Measurements from ENCODE around the gene VWC2. TPM values are rescaled to one million over a fixed set of nuclear protein-coding genes. Genes with fewer than 3 reads are reported as not detected.

The VWC2 gene
- total and polyA plus RNA-seq, 2 donors (not counting 1 experiment from before 2014, with no cell fraction given) = not detected

GRCh38 chr7:49783446-49783845, 10.0 kb downstream of the VWC2 start:
- Histone ChIP-seq H3K4me2 (ENCODE audit: extremely low read depth, insufficient read depth, low read length) (no peak overlapping the region), H3K9me3 (ENCODE audit: control insufficient read depth, insufficient read depth, low read depth, low read length) (no peaks in the 10 kb centered on the region), H3K4me3 (replicated peaks in 1 of 4; ENCODE audit: control extremely low read depth in 1 of 4, insufficient read depth in 1 of 4, low read depth in 3 of 4, low read length in 4 of 4) (no peak overlapping the region), H3K9ac (ENCODE audit: insufficient read depth, low read length) (no peak overlapping the region), H3K36me3 (ENCODE audit: control insufficient read depth, insufficient read depth, low read length) (no peaks in the 10 kb centered on the region), H4K20me1 (ENCODE audit: control insufficient read depth, extremely low read depth, insufficient read depth, low read length) (no peaks in the 10 kb centered on the region), H3K27me3 (ENCODE audit: control insufficient read depth, insufficient read depth, low read length) (no peaks in the 10 kb centered on the region), H3K4me1 (ENCODE audit: control insufficient read depth, extremely low read depth, insufficient read depth, low read length) (no peaks in the 10 kb centered on the region), H2AFZ (ENCODE audit: low read length) (no peak overlapping the region), H3K79me2 (ENCODE audit: control insufficient read depth, insufficient read depth, low read length) (no peaks in the 10 kb centered on the region), H3K27ac (ENCODE audit: insufficient read depth, low read length) (no peak overlapping the region)
- DNase-seq (ENCODE audit: low read depth in 2 of 2) = no peak
- TF ChIP-seq CTCF (conservative IDR thresholded peaks at IDR 0.05 in 1 of 2, IDR thresholded peaks at IDR 0.05 in 1 of 2; ENCODE audit: low read depth in 1 of 2, low read length in 2 of 2) = no peak
- no peak for TF ChIP-seq EZH2 (IDR thresholded peaks at IDR 0.05; ENCODE audit: low read length, missing control alignments)

- no peaks in the 10 kb centered on the region for H3K4me1 ChIP-seq (ENCODE audit: control insufficient read depth, extremely low read depth, insufficient read depth, low read length)
- H3K4me3 ChIP-seq (replicated peaks in 1 of 4; ENCODE audit: control extremely low read depth in 1 of 4, insufficient read depth in 1 of 4, low read depth in 3 of 4, low read length in 4 of 4) = no peak overlapping the region
Measured at GRCh38 chr7:49787980-49788379, 14.5 kb downstream of the VWC2 start.

GRCh38 chr7:49788455-49789059, 15.1 kb downstream of the VWC2 start:
- H3K4me3 ChIP-seq (replicated peaks in 1 of 4; ENCODE audit: control extremely low read depth in 1 of 4, insufficient read depth in 1 of 4, low read depth in 3 of 4, low read length in 4 of 4) = no peak overlapping the region
- H3K27ac ChIP-seq (ENCODE audit: insufficient read depth, low read length) = no peak overlapping the region

More at GRCh38 chr7:49787980-49788379, 14.5 kb downstream of the VWC2 start:
- DNase-seq (ENCODE audit: low read depth in 2 of 2) = no peak
- no peak overlapping the region for H2AFZ ChIP-seq (ENCODE audit: low read length)
- H3K27me3 ChIP-seq (ENCODE audit: control insufficient read depth, insufficient read depth, low read length) = no peaks in the 10 kb centered on the region
- no peaks in the 10 kb centered on the region for H3K9me3 ChIP-seq (ENCODE audit: control insufficient read depth, insufficient read depth, low read depth, low read length)
- H3K9ac ChIP-seq (ENCODE audit: insufficient read depth, low read length) = no peak overlapping the region
- no peaks in the 10 kb centered on the region for H4K20me1 ChIP-seq (ENCODE audit: control insufficient read depth, extremely low read depth, insufficient read depth, low read length)
- no peak overlapping the region for H3K27ac ChIP-seq (ENCODE audit: insufficient read depth, low read length)
- H3K36me3 ChIP-seq (ENCODE audit: control insufficient read depth, insufficient read depth, low read length) = no peaks in the 10 kb centered on the region
- TF ChIP-seq CTCF (conservative IDR thresholded peaks at IDR 0.05 in 1 of 2, IDR thresholded peaks at IDR 0.05 in 1 of 2; ENCODE audit: low read depth in 1 of 2, low read length in 2 of 2) (no peak), EZH2 (IDR thresholded peaks at IDR 0.05; ENCODE audit: low read length, missing control alignments) (no peak)
- H3K79me2 ChIP-seq (ENCODE audit: control insufficient read depth, insufficient read depth, low read length) = no peaks in the 10 kb centered on the region
- no peak overlapping the region for H3K4me2 ChIP-seq (ENCODE audit: extremely low read depth, insufficient read depth, low read length)

More at GRCh38 chr7:49788455-49789059, 15.1 kb downstream of the VWC2 start:
- no peak overlapping the region for H2AFZ ChIP-seq (ENCODE audit: low read length)
- DNase-seq (ENCODE audit: low read depth in 2 of 2) = no peak
- H3K36me3 ChIP-seq (ENCODE audit: control insufficient read depth, insufficient read depth, low read length) = no peaks in the 10 kb centered on the region
- no peaks in the 10 kb centered on the region for H3K9me3 ChIP-seq (ENCODE audit: control insufficient read depth, insufficient read depth, low read depth, low read length)
- no peaks in the 10 kb centered on the region for H3K79me2 ChIP-seq (ENCODE audit: control insufficient read depth, insufficient read depth, low read length)
- no peak for TF ChIP-seq CTCF (conservative IDR thresholded peaks at IDR 0.05 in 1 of 2, IDR thresholded peaks at IDR 0.05 in 1 of 2; ENCODE audit: low read depth in 1 of 2, low read length in 2 of 2)
- no peak for TF ChIP-seq EZH2 (IDR thresholded peaks at IDR 0.05; ENCODE audit: low read length, missing control alignments)
- no peak overlapping the region for H3K4me2 ChIP-seq (ENCODE audit: extremely low read depth, insufficient read depth, low read length)
- H3K9ac ChIP-seq (ENCODE audit: insufficient read depth, low read length) = no peak overlapping the region
- H4K20me1 ChIP-seq (ENCODE audit: control insufficient read depth, extremely low read depth, insufficient read depth, low read length) = no peaks in the 10 kb centered on the region
- no peaks in the 10 kb centered on the region for H3K27me3 ChIP-seq (ENCODE audit: control insufficient read depth, insufficient read depth, low read length)
- no peaks in the 10 kb centered on the region for H3K4me1 ChIP-seq (ENCODE audit: control insufficient read depth, extremely low read depth, insufficient read depth, low read length)
